IPS-NIHi7 (cell line): ENCODE results near the gene IQCC.
A peak's percentile ranks its signal among the peaks of the same experiment; 100 is the strongest.
"Not testable (repeated sequence)": the region's sequence is repeated elsewhere in the genome, so short reads cannot be mapped to it uniquely, and the experiment has no call there.

ENCODE experiments used
- DNase-seq: peaks from one replicate; pipeline ENCODE4 v3.0.0; 2012; ENCODE audit warnings: mixed read lengths; ENCODE audit errors: extremely low spot score

Gene IQCC

GRCh38 chr1:32205401-32206370, at the start of gene IQCC:
Gene IQCC, plus strand, starts transcription at chr1:32205671. Its CDS starts 11 bp downstream, at chr1:32205682.
- peak; percentile 95 for DNase-seq

- DNase-seq = no peak
These were observed 46.3 kb upstream of the IQCC start for GRCh38 chr1:32159189-32159588.

GRCh38 chr1:32163405-32163804, 42.1 kb upstream of the IQCC start:
- DNase-seq = no peak

- DNase-seq = not testable (repeated sequence)
These were observed 39.8 kb upstream of the IQCC start for GRCh38 chr1:32165633-32166032.

DNA sequence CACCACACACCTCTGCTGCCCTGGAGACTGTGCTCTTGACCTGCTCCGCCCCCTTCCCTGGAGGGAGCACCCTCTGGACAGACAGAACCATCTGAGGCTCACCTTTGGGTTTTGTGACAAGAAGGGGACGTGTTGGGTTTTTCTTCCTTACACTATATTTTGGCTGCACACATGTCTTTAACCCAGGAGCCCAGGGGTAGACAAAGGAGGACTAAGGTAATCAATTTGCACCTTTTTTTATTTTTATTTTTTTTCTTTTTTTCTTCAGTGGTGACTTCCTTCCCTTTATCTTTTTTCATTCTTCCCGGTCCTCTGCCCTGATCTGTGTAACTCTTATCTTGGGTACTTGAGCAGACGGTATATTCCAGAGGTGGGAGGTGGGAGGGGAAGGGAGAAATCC, 34.5 kb upstream of the IQCC start:
- DNase-seq = no peak

- no peak for DNase-seq
These were observed 32.7 kb upstream of the IQCC start for GRCh38 chr1:32172621-32173245.

DNA sequence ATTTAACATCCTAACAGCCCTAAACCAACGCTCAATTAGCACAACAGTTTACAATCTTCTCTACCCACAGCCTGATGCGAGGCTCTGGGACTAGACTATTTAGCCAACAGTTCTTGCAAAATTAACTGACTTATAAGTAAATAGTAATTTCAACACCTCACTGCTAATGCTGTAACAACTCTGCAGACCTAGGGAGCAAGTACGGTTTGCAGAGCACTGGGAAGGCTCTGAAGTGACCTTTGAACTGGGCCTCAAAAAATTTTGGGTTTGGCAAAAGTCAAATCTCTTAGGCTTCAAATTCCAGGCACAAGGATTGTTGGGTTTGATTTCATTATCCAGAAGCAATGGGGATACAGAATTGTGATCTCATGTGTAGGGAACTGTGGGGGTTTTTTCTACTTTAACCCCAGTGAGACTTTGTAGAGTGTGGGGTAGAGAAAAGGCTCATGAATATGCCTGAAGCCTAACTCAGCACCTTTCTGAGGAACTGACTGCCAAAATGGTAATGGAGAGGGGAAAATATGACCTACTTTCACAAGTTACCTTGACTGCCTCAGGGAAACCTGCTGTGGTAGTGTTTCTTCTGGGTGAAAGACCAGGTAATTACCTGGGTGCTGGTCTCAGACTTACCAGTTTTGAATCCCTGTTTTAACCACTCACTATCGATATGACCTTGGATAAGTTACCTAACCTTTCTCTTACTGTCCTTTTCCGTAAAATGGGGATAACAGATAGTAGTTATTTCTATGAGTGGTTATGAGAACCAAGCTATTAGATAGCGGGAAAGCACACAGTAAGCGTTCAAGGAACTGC, 26.9 kb upstream of the IQCC start:
- DNase-seq = no peak

DNA sequence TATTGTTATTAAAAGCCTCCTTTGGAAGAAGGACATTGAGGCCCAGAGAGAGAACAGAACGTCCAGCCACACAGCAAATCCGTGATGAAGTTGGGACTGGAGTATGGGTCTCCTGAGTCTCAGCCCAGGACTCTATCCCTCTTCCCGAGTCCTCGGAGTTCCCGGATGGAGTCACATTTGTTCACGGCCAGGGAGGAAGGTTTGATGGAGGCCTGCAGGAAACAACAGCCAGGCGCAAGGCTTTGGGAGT, 26.4 kb upstream of the IQCC start:
- no peak for DNase-seq

DNA sequence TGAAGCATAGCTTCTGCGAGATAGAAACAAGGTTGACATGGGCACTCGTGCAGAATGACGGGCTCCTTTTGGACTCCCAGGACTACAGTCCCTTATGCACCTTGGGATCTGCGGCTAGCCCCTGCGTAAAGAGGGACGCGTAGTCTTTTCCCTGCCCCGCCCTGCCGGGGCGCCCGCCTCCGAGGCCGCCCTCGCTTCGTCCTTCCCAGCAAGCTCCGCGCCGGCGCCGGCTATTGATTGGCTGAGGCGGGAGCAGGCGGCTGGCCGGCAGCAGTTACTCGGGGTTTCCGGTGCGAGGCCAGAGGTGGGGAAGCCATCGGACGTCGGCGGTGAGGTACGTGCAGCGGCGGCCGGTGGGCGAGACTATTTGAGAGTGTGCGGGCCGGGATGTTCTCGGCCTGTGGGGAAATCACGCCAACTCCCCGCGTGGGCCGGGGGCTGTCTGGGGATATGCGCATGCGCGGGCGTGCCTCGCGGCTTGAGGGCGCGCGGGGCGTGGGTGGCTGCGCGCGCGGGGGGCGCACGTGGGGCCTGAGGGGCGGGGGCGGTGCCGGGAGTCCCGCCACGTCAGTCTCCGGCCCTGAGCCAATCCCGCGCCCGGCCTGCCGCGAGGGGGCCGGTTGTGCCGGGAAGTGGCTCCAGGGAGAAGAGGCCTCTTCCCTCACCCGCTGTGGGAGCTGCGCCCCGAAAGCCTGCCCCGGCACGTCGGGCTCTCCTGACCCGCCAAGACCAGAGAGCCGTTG, 25.9 kb upstream of the IQCC start, which contains the start of gene TXLNA:
TSS of gene TXLNA (plus strand) at position 233 of the 743 bp plus-strand sequence. CDS start 671 bp downstream, outside the sequence.
- DNase-seq = peak; percentile 99

DNA sequence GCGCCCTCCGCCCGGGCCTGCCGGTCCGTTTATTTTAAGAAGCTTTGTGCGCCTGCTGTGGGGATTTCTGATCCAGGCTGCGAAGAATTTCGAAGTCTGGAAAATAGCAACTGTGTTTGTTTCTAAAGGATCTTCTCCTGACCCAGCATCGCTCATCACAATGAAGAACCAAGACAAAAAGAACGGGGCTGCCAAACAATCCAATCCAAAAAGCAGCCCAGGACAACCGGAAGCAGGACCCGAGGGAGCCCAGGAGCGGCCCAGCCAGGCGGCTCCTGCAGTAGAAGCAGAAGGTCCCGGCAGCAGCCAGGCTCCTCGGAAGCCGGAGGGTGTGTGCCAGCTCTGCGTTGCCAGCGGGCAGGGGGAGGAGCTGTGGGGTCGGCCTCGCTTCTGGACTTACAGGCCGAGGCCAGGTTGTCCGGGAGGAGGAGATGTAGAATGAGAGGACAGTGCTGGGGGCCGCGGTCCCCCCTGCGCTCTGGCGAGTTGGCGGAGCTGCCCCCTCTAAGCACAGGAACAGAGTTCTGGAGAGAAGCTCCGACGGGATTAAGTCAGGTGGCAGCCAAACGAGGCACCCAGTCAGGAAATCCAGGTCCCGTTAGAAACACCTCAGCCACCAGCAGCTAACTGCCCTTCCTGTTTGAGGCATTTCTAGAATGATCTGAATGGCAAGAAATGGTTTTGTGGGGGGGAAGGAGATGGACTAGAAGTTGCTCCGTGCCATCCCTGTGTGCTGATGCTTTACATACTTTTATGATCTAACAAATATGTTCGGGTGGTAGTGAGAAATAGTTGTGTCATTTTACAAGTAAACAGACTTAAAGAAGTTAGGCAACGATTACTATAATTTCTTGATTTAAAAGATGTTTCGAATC, 25.0 kb upstream of the IQCC start:
- peak; percentile 62 for DNase-seq

DNA sequence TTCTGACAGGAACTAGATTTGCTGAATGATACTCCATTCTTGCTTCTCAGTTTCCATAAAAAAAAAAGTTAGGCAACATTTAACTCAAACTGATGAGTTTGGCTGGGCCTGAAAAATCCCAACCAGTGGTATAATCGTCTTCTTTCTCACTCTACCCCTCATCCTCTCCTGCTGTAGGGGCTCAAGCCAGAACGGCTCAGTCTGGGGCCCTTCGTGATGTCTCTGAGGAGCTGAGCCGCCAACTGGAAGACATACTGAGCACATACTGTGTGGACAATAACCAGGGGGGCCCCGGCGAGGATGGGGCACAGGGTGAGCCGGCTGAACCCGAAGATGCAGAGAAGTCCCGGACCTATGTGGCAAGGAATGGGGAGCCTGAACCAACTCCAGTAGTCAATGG, 24.4 kb upstream of the IQCC start:
- DNase-seq = no peak

DNA sequence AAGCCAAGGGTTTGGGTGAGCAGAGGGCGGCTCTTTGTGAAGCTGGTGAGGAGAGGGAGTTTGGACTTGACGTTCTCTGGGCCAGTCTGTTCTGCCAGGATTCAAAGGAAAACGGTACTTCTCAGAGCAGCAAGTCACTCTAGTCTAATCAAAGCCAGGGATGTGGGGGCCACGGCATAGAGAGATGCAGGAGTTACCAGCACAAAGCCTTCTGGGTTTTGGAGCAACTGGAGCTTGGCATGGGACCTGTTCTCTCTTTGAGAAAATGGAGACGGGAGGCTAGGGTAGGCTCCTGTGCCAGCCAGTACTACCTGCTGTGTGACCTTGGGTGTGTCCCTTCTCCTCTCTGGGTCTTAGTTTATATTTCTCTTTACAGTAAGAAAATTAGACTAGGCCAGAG, 23.9 kb upstream of the IQCC start:
- no peak for DNase-seq

DNA sequence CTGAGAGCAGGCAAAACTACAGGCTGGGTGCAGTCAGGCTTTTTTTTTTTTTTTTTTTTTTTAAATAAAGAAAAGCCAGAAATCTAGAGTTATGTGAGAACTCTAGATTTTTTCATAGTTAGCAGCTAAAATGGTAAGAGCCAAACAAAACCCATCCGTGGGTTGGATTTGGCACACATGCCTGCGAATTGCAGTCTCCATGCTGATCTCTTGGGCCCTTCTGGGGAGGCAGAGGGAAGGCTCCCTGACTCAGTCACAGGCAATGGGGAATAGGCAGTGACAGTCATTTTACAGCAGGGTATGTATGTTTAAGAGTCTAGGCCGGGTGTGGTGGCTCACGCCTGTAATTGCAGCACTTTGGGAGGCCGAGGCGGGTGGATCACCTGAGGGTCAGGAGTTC, 23.4 kb upstream of the IQCC start:
- DNase-seq = no peak

DNA sequence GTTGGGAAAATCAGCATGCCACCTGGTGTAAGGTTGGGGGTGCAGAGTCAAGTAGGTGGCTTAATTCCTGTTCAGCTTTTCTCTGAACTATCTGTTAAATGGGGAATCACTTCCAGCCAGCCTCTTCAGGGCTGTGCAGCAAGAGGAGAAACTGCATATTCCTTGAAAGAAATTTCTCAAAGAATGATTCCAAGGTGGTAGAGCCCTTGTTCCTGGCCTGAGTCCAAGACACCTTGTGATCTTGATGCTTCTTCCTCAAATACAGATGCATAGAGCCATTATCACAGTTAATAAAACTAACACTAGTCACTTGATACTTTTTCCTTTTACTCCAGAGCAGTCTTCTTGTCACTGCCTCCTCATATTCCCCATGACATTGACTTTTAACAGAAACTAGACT, 20.8 kb upstream of the IQCC start:
- no peak for DNase-seq

GRCh38 chr1:32186077-32186476, 19.4 kb upstream of the IQCC start:
- DNase-seq = no peak

DNA sequence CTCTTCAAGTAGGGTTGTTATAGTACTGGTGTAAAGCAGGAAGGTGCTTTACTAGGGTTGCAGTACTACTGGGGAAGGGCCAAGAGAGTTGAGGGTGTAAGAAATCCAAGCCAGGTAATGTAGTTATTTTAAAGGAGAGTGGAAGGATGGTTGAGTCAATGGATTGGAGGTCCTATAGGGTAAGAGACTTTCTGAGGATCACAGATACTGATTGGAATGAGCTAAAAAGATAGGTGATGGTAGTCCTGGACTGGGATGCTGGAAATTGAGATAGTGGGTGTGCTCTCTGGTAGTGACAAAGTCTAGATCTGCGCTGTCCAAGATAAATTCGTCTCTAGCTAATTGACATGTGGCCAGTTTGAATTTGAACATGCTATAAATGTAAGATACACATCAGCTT, 19.0 kb upstream of the IQCC start:
- DNase-seq = no peak

DNA sequence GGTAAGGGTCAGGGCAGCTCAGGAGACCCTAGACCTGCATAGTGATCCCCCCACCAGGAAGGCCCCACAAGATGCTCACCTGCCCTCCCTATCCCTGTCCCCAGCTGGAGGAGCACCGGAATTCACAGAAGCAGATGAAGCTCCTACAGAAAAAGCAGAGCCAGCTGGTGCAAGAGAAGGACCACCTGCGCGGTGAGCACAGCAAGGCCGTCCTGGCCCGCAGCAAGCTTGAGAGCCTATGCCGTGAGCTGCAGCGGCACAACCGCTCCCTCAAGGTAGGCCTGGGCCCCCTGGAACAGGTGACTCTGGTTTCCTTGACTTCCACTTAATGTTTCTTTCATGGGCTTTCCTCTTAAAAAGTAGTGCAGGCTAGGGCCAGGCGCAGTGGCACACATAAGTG, 17.6 kb upstream of the IQCC start:
- no peak for DNase-seq

GRCh38 chr1:32192220-32192948, 13.1 kb upstream of the IQCC start:
- no peak for DNase-seq

DNA sequence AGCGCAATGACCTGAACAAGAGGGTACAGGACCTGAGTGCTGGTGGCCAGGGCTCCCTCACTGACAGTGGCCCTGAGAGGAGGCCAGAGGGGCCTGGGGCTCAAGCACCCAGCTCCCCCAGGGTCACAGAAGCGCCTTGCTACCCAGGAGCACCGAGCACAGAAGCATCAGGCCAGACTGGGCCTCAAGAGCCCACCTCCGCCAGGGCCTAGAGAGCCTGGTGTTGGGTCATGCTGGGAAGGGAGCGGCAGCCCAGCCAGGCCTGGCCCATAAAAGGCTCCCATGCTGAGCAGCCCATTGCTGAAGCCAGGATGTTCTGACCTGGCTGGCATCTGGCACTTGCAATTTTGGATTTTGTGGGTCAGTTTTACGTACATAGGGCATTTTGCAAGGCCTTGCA, 10.5 kb upstream of the IQCC start:
- no peak for DNase-seq

DNA sequence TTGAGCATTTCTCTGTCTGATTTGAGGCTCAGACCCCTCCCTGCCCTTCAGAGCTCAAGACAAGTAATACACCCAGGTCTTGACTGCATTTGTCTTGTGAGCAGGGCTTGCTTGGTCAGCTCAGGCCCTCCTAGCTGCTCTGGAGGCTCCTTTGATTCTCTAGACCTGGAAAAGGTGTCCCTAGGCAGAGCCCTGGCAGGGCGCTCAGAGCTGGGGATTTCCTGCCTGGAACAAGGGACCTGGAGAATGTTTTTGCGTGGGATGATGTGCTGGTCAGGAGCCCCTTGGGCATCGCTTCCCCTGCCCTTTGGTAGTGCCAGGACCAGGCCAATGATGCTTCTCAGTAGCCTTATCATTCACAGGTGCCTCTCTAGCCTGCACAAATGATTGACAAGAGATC, 9.9 kb upstream of the IQCC start:
- no peak for DNase-seq
